SK-N-SH treated with all-trans-retinoic acid at 6 μM for 48 hours (cell line): ENCODE data around the gene RUVBL2.

Experiments used
- ARNTL ChIP-seq: fragments of 450-650 bp; formaldehyde crosslinking; IDR thresholded peaks from 2 replicates; pipeline ENCODE4 v1.5.0; 2020; ENCODE audit warnings: low read depth, mild to moderate bottlenecking, moderate library complexity, borderline replicate concordance
- BACH2 ChIP-seq: fragments of 250-450 bp; sonication (Bioruptor Pico); IDR thresholded peaks from 2 replicates; pipeline ENCODE4 v1.9.0; 2021; ENCODE audit warnings: mild to moderate bottlenecking, borderline replicate concordance
- CREB5 ChIP-seq: fragments of 250-450 bp; sonication (Bioruptor Pico); IDR thresholded peaks from 2 replicates; pipeline ENCODE4 v1.5.1; 2020; ENCODE audit warnings: low read depth, mild to moderate bottlenecking, moderate library complexity
- ESRRG ChIP-seq: fragments of 250-450 bp; sonication (Bioruptor Pico); IDR thresholded peaks from 2 replicates; pipeline ENCODE4 v1.6.1; 2021; ENCODE audit warnings: mild to moderate bottlenecking
- GLIS3 ChIP-seq: fragments of 250-450 bp; sonication (Bioruptor Pico); IDR thresholded peaks from 2 replicates; pipeline ENCODE4 v1.5.0; 2020; ENCODE audit warnings: mild to moderate bottlenecking, moderate library complexity
- ISL1 ChIP-seq: fragments of 250-450 bp; sonication (Bioruptor Pico); IDR thresholded peaks from 2 replicates; pipeline ENCODE4 v2.1.2; 2022; ENCODE audit warnings: mild to moderate bottlenecking, moderate library complexity
- RARB ChIP-seq: fragments of 250-450 bp; sonication (Bioruptor Pico); IDR thresholded peaks from 2 replicates; pipeline ENCODE4 v1.8.0; 2021; ENCODE audit warnings: mild to moderate bottlenecking, moderate library complexity
- ZFP3 ChIP-seq: fragments of 250-450 bp; sonication (Bioruptor Pico); IDR thresholded peaks from 2 replicates; pipeline ENCODE4 v1.5.0; 2020; ENCODE audit warnings: mild to moderate bottlenecking, moderate library complexity
- ZFP30 ChIP-seq: fragments of 450-650 bp; formaldehyde crosslinking; IDR thresholded peaks from 2 replicates; pipeline ENCODE4 v1.5.0; 2022; ENCODE audit warnings: mild to moderate bottlenecking, moderate library complexity
- ZNF565 ChIP-seq: fragments of 450-650 bp; formaldehyde crosslinking; conservative IDR thresholded peaks from 2 replicates; pipeline ENCODE4 v1.5.0; 2020; ENCODE audit warnings: low read depth, mild to moderate bottlenecking, moderate library complexity
- TF ChIP-seq, protein P1 (sequence below): fragments of 250-450 bp; sonication (Bioruptor Pico); IDR thresholded peaks from 2 replicates; pipeline ENCODE4 v1.8.0; 2020; ENCODE audit warnings: mild to moderate bottlenecking, moderate library complexity, borderline replicate concordance
- TF ChIP-seq, protein P2 (sequence below): fragments of 250-450 bp; sonication (Bioruptor Pico); IDR thresholded peaks from 2 replicates; pipeline ENCODE4 v1.8.0; 2021; ENCODE audit warnings: low read depth, mild to moderate bottlenecking, moderate library complexity, borderline replicate concordance
- TF ChIP-seq, protein P3 (sequence below): fragments of 250-450 bp; sonication (Bioruptor Pico); IDR thresholded peaks from 2 replicates; pipeline ENCODE4 v1.5.1; 2021; ENCODE audit warnings: mild to moderate bottlenecking, moderate library complexity
- TF ChIP-seq, protein P4 (sequence below): fragments of 250-450 bp; sonication (Bioruptor Pico); IDR thresholded peaks from 2 replicates; pipeline ENCODE4 v1.5.0; 2020; ENCODE audit warnings: mild to moderate bottlenecking, moderate library complexity

- TF ChIP-seq ARNTL (CRISPR knock-in tag): no peak
- TF ChIP-seq, protein P1, sequence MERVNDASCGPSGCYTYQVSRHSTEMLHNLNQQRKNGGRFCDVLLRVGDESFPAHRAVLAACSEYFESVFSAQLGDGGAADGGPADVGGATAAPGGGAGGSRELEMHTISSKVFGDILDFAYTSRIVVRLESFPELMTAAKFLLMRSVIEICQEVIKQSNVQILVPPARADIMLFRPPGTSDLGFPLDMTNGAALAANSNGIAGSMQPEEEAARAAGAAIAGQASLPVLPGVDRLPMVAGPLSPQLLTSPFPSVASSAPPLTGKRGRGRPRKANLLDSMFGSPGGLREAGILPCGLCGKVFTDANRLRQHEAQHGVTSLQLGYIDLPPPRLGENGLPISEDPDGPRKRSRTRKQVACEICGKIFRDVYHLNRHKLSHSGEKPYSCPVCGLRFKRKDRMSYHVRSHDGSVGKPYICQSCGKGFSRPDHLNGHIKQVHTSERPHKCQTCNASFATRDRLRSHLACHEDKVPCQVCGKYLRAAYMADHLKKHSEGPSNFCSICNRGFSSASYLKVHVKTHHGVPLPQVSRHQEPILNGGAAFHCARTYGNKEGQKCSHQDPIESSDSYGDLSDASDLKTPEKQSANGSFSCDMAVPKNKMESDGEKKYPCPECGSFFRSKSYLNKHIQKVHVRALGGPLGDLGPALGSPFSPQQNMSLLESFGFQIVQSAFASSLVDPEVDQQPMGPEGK (CRISPR knock-in tag): no peak
- TF ChIP-seq, protein P2, sequence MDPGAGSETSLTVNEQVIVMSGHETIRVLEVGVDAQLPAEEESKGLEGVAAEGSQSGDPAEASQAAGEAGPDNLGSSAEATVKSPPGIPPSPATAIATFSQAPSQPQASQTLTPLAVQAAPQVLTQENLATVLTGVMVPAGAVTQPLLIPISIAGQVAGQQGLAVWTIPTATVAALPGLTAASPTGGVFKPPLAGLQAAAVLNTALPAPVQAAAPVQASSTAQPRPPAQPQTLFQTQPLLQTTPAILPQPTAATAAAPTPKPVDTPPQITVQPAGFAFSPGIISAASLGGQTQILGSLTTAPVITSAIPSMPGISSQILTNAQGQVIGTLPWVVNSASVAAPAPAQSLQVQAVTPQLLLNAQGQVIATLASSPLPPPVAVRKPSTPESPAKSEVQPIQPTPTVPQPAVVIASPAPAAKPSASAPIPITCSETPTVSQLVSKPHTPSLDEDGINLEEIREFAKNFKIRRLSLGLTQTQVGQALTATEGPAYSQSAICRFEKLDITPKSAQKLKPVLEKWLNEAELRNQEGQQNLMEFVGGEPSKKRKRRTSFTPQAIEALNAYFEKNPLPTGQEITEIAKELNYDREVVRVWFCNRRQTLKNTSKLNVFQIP (CRISPR knock-in tag): no peak
- TF ChIP-seq ZFP3: no peak
- TF ChIP-seq BACH2 (CRISPR knock-in tag): no peak
- TF ChIP-seq RARB: no peak
- TF ChIP-seq, protein P3, sequence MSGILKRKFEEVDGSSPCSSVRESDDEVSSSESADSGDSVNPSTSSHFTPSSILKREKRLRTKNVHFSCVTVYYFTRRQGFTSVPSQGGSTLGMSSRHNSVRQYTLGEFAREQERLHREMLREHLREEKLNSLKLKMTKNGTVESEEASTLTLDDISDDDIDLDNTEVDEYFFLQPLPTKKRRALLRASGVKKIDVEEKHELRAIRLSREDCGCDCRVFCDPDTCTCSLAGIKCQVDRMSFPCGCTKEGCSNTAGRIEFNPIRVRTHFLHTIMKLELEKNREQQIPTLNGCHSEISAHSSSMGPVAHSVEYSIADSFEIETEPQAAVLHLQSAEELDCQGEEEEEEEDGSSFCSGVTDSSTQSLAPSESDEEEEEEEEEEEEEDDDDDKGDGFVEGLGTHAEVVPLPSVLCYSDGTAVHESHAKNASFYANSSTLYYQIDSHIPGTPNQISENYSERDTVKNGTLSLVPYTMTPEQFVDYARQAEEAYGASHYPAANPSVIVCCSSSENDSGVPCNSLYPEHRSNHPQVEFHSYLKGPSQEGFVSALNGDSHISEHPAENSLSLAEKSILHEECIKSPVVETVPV (CRISPR knock-in tag): no peak
- no peak for TF ChIP-seq ZNF565 (CRISPR knock-in tag)
- no peak for TF ChIP-seq CREB5 (CRISPR knock-in tag)
- no peak for TF ChIP-seq ZFP30 (CRISPR knock-in tag)
- TF ChIP-seq, protein P4, sequence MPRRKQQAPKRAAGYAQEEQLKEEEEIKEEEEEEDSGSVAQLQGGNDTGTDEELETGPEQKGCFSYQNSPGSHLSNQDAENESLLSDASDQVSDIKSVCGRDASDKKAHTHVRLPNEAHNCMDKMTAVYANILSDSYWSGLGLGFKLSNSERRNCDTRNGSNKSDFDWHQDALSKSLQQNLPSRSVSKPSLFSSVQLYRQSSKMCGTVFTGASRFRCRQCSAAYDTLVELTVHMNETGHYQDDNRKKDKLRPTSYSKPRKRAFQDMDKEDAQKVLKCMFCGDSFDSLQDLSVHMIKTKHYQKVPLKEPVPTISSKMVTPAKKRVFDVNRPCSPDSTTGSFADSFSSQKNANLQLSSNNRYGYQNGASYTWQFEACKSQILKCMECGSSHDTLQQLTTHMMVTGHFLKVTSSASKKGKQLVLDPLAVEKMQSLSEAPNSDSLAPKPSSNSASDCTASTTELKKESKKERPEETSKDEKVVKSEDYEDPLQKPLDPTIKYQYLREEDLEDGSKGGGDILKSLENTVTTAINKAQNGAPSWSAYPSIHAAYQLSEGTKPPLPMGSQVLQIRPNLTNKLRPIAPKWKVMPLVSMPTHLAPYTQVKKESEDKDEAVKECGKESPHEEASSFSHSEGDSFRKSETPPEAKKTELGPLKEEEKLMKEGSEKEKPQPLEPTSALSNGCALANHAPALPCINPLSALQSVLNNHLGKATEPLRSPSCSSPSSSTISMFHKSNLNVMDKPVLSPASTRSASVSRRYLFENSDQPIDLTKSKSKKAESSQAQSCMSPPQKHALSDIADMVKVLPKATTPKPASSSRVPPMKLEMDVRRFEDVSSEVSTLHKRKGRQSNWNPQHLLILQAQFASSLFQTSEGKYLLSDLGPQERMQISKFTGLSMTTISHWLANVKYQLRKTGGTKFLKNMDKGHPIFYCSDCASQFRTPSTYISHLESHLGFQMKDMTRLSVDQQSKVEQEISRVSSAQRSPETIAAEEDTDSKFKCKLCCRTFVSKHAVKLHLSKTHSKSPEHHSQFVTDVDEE (CRISPR knock-in tag): no peak
- no peak for TF ChIP-seq GLIS3 (CRISPR knock-in tag)
- TF ChIP-seq ESRRG (CRISPR knock-in tag): no peak
- no peak for TF ChIP-seq ISL1 (CRISPR knock-in tag)
Measured at GRCh38 chr19:48945817-48946216, 47.9 kb upstream of the RUVBL2 start.
